Testis (tissue), 3 donors: ENCODE data around the gene KIAA1958. TPM values are rescaled to one million over a fixed set of nuclear protein-coding genes. Genes with fewer than 3 reads are reported as not detected.

Source experiments
- DNase-seq: peaks from one replicate; pipeline ENCODE4 v3.0.0-alpha.2; 2019
- H3K27ac ChIP-seq, 2 donors: fragments of 200-600 bp; sonication (generic); one replicate each; pipeline ENCODE4 v1.5.1; 2019
- H3K27me3 ChIP-seq: fragments of 200-600 bp; sonication (generic); one replicate; pipeline ENCODE4 v1.5.1; 2019
- H3K36me3 ChIP-seq: fragments of 200-600 bp; sonication (generic); one replicate; pipeline ENCODE4 v1.5.1; 2017; ENCODE audit warnings: low read depth; ENCODE audit errors: missing control alignments
- H3K4me1 ChIP-seq: fragments of 200-600 bp; sonication (generic); one replicate; pipeline ENCODE4 v1.5.1; 2019
- H3K4me3 ChIP-seq, 2 donors: fragments of 200-600 bp; sonication (generic); one replicate each; pipeline ENCODE4 v1.5.1; 2017 to 2019
- H3K9me3 ChIP-seq: fragments of 200-600 bp; sonication (generic); one replicate; pipeline ENCODE4 v1.5.1; 2017
- CTCF ChIP-seq, 3 experiments: fragments of 450-650 bp in 2 of 3; fragments of 200-600 bp in 1 of 3; sonication (generic) in 1 of 3; IDR thresholded peaks; one replicate each; pipeline ENCODE4 v1.5.1; 2016 to 2019; ENCODE audit warnings: antibody characterized with exemption in 3 of 3, mild to moderate bottlenecking in 2 of 3, moderate library complexity in 1 of 3
- POLR2A ChIP-seq: fragments of 450-650 bp; IDR thresholded peaks from one replicate; pipeline ENCODE4 v1.6.1; 2017; ENCODE audit warnings: antibody characterized with exemption, mild to moderate bottlenecking, moderate library complexity
- WGBS, 2 donors: methylation state at CpG; one replicate each; pipeline ENCODE4 v1.1.5; 2018; 5-methylcytosine and 5-hydroxymethylcytosine counted together
- intact Hi-C: fragments of 100-400 bp; cut with DNase I; formaldehyde crosslinking; loops from one replicate; pipeline ENCODE4 v1.15.1; 2023; ENCODE audit warnings: low total_unique reads
- polyA plus RNA-seq: library from polyadenylated mRNA; stranded (reverse); fragments of 350-450 nt; fragmentation: Illumina TruSeq; extraction: RNeasy Lipid Tissue Mini Kit (QIAGEN cat#74804); gene quantifications from one replicate; pipeline ENCODE4 v1.2.3, GENCODE V29; 2014; ENCODE audit warnings: low read depth, low replicate concordance; ENCODE audit not compliant: insufficient read depth
- total RNA-seq, 2 donors: library from RNA; depleted of rRNA; stranded (reverse); fragments of >200 nt; gene quantifications; one replicate each; pipeline ENCODE4 v1.2.3, GENCODE V29; 2016

KIAA1958 gene
- total and polyA plus RNA-seq, 3 donors from 2014 or later = 14.5 to 74.8 (median 66.5) TPM

- DNase-seq = peak; percentile 87
- 0 to 2% methylated on average over 12 to 43 of the region's 80 CpGs for WGBS, 2 donors
- TF ChIP-seq POLR2A = no peak
- no peak for TF ChIP-seq CTCF (IDR thresholded peaks at IDR 0.05)
- Histone ChIP-seq H3K9me3 (no peaks in the 10 kb centered on the region), H3K36me3 (no peaks in the 10 kb centered on the region), H3K4me3 (peak overlapping the region; percentile 83 to 88), H3K4me1 (peaks cover 7% of the 10 kb centered on the region), H3K27me3 (no peaks in the 10 kb centered on the region), H3K27ac (peak overlapping the region; percentile 83 to 91)
- intact Hi-C loops = no loop called here
These were observed 576 bp downstream of the KIAA1958 start for GRCh38 chr9:112487008-112487798.

- intact Hi-C loops = no loop called here
- DNase-seq = no peak
- no peaks in the 10 kb centered on the region for H3K36me3 ChIP-seq
- 5 to 9% methylated on average over 11 of the region's 11 CpGs for WGBS, 2 donors
- peak overlapping the region; percentile 83 to 88 for H3K4me3 ChIP-seq
- TF ChIP-seq CTCF (IDR thresholded peaks at IDR 0.05) = no peak
- TF ChIP-seq POLR2A = no peak
- no peaks in the 10 kb centered on the region for H3K9me3 ChIP-seq
- H3K4me1 ChIP-seq = peaks cover 12% of the 10 kb centered on the region
- no peaks in the 10 kb centered on the region for H3K27me3 ChIP-seq
- peak overlapping the region; percentile 83 to 91 for H3K27ac ChIP-seq
These were observed 1.2 kb downstream of the KIAA1958 start for GRCh38 chr9:112487799-112488340.

GRCh38 chr9:112489039-112489546, 2.5 kb downstream of the KIAA1958 start:
- WGBS, 2 donors = 29 to 36% methylated on average over 5 of the region's 5 CpGs
- Histone ChIP-seq H3K4me1 (peaks cover 20% of the 10 kb centered on the region), H3K27me3 (no peaks in the 10 kb centered on the region), H3K36me3 (no peaks in the 10 kb centered on the region), H3K27ac (peak overlapping the region; percentile 34 to 53), H3K4me3 (peak overlapping the region in 1 of 2 donors; percentile 88), H3K9me3 (no peaks in the 10 kb centered on the region)
- TF ChIP-seq POLR2A (no peak), CTCF (IDR thresholded peaks at IDR 0.05) (no peak)
- no peak for DNase-seq
- intact Hi-C loops = no loop called here

- intact Hi-C loops = no loop called here
- no peak overlapping the region for H3K4me3 ChIP-seq
These were observed 3.4 kb downstream of the KIAA1958 start for GRCh38 chr9:112489876-112490666.

More at GRCh38 chr9:112489876-112490666, 3.4 kb downstream of the KIAA1958 start:
- no peak for DNase-seq
- WGBS, 2 donors = 44 to 49% methylated on average over 4 of the region's 4 CpGs
- Histone ChIP-seq H3K27me3 (no peaks in the 10 kb centered on the region), H3K36me3 (no peaks in the 10 kb centered on the region), H3K9me3 (no peaks in the 10 kb centered on the region), H3K27ac (peak overlapping the region; percentile 7 to 21), H3K4me1 (peaks cover 23% of the 10 kb centered on the region)
- no peak for TF ChIP-seq CTCF (IDR thresholded peaks at IDR 0.05)
